HT-29 (cell line): ENCODE data around the gene UGT2B7. TPM values are rescaled to one million over a fixed set of nuclear protein-coding genes. Genes with fewer than 3 reads are reported as not detected.
"Not testable (repeated sequence)": the region's sequence is repeated elsewhere in the genome, so short reads cannot be mapped to it uniquely, and the experiment has no call there.

Experiments used
- DNase-seq: peaks from one replicate; pipeline ENCODE4 v3.0.0-alpha.2; 2015; ENCODE audit warnings: low spot score
- total RNA-seq: library from RNA; depleted of rRNA; stranded (reverse); fragments of >200 nt; shearing (Covaris generic); gene quantifications from 2 replicates; pipeline ENCODE4 v1.2.3, GENCODE V29; 2014

UGT2B7 gene
- total RNA-seq, 1 experiment from 2014 or later = 0.08 TPM

DNA sequence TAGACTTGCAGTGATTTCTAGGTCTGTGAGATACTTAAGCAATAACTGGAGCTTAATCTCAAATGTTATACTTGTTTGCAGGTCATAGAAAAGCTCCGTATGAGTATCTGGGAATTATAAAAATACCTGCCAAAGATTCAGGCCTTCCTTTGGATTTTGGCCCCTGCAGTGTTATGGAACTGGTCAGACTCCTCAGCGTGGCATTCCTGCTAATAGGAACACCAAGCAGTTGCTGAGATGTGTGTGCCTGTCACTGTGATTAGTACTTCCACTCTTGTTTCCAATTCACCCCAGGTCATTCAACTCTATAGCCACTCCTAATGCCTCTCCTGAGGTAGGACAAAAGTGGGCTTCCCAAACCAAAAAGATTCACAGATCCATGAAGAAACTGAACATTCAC, 7.8 kb upstream of the UGT2B7 start:
- no peak for DNase-seq

- no peak for DNase-seq
Measured at GRCh38 chr4:69089388-69089787, 6.9 kb upstream of the UGT2B7 start.

GRCh38 chr4:69092190-69092589, 4.1 kb upstream of the UGT2B7 start:
- no peak for DNase-seq

DNA sequence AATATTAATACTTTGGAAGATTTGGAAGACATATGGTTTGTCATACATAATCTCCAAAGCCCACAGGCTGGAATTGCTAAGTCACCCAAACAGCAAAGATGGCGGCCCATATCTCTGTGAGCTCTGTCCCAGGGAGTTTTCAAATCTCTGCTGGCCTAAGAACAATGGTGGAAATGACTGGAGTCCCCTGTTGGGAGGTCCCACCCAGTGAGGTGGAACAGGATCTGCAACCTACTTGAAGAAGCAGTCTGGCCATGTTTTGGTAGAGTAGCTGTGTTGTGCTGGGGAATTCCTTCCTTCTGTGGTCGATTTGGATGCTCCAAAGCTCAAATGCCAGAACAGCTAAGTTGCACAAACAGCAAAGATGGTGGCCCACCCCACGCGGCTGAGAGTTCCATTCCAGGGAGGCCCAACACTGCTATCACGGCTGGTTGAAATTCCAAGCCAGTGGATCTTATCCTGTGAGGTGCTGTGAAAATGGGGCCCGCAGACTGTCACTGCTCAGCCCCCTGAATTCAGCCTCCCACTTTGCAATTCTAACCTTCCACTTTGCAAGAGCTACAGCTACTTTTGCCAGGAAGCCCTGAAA, 3.2 kb upstream of the UGT2B7 start:
- DNase-seq = no peak

DNA sequence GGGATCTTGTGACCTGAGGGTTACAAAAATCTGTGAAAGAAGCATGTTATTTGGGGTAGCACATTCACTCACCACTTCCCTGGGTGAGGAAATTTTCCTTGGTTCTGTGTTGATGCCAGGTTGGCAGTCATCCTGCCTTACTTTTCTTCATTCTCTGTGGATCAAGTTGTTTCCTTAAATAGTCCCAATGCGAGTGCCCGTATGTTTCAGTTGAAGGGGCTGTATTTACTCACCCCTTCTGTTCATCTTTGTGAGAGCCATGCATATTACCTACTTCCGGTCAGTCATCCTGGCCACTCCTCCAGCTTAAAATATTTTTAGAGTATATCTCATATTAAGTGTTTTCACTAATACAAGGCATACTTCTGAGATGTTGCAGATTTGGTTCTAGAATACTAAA, 2.6 kb upstream of the UGT2B7 start:
- DNase-seq = no peak

GRCh38 chr4:69095301-69095731, 958 bp upstream of the UGT2B7 start:
- peak; percentile 65 for DNase-seq

DNA sequence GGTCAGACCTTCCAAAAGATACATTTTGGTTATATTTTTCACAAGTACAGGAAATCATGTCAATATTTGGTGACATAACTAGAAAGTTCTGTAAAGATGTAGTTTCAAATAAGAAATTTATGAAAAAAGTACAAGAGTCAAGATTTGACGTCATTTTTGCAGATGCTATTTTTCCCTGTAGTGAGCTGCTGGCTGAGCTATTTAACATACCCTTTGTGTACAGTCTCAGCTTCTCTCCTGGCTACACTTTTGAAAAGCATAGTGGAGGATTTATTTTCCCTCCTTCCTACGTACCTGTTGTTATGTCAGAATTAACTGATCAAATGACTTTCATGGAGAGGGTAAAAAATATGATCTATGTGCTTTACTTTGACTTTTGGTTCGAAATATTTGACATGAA, 536 bp downstream of the UGT2B7 start:
- DNase-seq = no peak

DNA sequence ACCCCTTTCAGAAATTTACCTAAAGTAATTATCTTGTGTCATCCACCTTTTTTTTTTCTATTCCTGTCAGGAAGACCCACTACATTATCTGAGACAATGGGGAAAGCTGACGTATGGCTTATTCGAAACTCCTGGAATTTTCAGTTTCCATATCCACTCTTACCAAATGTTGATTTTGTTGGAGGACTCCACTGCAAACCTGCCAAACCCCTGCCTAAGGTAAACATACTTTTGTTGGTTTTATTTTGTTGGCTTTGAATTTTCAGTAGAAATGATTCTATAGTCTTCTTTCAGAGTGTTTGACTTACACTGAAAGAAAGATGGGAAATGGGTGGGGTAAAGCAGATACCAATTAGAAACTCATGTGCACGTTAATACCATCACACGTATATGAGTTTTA, 2.2 kb downstream of the UGT2B7 start:
- DNase-seq = peak; percentile 8

DNA sequence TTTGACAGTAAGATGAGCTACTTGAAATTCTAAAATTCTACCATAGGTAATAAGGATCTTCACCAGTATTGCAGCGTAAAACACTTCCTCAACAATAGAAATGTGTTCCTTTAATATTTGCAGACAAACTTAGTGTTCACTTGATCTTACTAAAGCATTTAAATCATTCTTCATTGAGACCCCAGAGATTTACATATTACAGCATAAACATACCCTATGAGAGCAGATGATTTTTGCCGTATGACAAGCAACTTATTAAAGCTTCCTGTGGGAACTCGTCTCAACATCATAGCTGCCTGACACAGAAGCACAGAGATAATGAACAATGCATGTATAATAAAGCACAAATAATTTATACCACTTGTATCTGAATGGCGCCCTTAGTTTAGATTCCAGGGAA, 3.6 kb downstream of the UGT2B7 start:
- no peak for DNase-seq

DNA sequence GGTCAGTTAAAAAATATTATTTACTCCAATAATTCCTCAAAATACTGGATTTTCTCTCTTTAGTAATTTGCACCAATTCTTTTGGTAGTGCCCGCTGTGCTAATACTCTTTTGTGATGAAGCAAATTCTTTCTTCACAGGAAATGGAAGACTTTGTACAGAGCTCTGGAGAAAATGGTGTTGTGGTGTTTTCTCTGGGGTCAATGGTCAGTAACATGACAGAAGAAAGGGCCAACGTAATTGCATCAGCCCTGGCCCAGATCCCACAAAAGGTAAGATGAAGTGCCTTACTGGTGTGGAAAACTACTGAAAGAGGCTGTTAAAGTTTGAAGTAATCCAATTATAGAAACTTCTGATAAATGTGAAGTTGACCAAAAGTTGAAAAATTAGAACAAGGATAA, 6.4 kb downstream of the UGT2B7 start:
- not testable (repeated sequence) for DNase-seq

DNA sequence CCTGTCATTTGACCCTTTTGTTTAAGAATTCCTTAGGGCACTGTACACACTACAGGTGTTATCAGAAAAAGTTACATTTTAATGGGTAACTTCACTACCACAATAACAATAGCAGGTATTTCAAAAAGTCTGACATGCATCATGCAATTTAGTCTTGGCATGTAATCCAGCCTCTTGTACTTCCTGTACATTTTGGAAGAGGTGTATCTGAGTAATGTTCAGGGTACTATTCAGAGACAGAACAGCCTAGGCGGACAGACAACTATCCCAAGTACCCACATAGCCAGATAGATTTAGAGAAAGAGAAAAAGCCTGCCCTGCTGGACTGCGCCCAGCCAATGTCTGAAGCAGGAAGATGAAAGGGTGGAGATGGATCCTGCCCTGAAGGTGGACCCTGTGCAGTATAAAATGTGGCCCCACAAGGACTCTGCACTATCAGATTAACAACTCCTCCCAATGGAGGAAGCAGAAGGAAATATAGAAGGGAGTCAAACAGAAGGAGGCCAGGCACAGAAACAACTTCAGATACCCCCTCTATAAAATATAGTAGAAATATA, 8.5 kb downstream of the UGT2B7 start:
- peak; percentile 10 for DNase-seq

DNA sequence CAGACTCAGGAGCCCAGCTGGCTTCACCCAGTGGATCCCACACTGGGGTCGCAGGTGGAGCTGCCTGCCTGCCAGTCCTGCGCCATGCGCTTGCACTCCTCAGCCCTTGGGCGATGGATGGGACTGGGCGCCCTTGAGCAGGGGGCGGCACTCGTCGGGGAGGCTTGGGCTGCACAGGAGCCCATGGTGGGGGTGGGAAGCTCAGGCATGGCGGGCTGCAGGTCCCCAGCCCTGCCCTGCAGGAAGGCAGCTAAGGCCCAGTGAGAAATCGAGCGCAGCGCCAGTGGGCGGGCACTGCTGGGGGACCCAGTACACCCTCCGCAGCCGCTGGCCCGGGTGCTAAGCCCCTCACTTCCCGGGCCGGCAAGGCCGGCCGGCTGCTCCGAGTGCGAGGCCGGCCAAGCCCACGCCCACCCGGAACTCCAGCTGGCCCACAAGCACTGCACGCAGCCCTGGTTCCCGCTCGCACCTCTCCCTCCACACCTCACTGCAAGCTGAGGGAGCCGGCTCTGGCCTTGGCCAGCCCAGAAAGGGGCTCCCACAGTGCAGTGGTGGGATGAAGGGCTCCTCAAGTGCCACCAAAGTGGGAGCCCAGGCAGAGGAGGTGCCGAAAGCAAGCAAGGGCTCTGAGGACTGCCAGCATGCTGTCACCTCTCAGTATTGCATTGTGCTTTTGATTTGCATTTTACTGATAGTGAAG, 19.0 kb downstream of the UGT2B7 start:
- not testable (repeated sequence) for DNase-seq

- DNase-seq = peak; percentile 20
Measured at GRCh38 chr4:69115851-69116213, 19.6 kb downstream of the UGT2B7 start.

- peak; percentile 61 for DNase-seq
Measured at GRCh38 chr4:69116645-69117321, 20.5 kb downstream of the UGT2B7 start.

DNA sequence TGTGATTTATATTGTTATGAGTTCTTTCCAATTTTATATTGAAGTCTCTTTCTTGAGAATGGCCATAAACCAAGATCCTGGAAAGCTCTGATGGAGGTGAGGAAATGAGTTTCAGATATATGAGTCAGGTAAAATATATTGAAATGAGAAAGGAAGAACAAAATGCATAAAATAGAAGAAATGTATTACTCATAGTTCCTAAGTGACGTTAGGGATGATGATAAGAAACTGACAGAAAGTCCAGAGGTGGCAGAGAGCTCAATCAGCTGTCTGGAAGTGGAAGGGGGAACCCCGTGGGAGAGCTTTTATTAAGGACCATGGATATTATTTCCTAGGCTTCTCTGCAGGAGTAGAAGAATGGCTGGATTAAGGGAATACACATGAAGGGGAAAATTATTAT, 24.6 kb downstream of the UGT2B7 start:
- DNase-seq = no peak

DNA sequence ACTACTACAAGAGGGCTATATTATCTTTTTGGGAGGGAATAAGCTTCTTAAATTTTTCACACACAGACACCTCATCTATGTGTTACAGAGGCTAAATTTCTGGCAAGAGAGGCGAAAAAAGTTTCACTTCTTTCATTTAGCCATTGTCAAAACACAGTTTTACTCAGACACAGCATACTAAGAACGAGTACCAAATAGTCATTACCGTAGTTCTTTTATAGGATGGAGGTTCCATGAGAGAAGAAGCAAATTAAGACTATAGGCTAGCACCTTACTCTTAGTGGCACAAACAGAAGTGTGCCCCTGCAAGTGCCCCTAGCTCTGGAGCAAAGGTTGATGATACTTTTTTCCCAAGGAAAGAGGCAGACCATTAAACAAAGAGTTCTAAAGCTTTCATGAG, 26.2 kb downstream of the UGT2B7 start:
- DNase-seq = no peak

DNA sequence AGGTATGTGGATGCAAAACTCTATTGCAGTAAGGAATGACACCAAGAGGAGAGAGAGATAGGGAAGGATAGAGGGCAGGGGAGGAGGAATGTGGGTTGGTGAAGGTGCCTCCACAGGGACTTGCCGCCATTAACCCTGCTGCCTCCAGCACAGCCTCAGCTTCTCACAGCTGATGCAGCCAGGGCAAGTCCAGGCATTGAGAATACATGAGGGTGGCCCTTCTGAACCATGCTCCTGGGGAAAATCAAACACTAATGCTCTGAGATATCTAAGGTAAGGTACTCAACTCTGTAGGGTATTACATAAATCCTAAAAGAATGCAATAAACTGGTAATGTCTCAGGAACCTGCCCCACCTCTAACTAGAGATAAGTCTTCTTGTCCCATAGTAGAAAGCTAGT, 28.7 kb downstream of the UGT2B7 start:
- DNase-seq = no peak

GRCh38 chr4:69126024-69126423, 29.8 kb downstream of the UGT2B7 start:
- DNase-seq = no peak

DNA sequence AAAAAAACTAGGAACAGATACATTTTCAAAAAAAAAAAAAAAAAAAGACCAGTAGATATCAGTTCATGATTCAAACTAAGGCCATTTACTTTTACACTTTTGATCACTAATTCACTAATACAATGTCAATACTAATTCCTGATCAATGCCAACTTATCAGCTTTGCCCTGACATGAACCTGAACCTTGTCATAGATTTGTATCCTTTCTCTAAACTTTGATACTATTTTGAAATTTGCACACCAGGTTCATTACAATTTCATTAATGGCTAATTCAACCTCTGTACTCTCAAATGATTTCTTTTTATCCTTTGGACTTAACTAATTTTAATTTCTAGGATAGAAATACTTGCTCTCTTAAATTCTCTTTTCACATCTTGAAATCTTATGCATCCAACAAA, 37.7 kb downstream of the UGT2B7 start:
- DNase-seq = no peak

GRCh38 chr4:69134471-69134870, 38.2 kb downstream of the UGT2B7 start:
- DNase-seq = no peak

DNA sequence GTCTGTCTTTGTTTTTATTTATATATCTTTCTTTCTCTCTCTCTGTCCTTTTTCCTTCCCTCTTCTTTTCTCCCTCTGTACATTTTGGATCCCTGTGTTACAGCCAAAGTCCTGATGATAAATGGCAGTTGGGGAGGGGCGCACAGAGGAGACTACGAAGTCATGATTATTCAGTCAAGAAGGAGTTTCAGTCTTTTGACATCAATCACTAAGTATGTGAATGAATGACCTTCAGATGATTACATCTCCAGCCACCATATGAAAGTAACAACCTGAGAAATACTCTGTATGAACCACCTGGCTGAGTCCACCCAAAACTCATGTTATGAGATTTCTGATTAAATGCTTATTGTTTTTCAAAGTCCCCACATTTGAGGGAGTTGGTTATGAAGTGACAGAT, 45.0 kb downstream of the UGT2B7 start:
- DNase-seq = no peak

DNA sequence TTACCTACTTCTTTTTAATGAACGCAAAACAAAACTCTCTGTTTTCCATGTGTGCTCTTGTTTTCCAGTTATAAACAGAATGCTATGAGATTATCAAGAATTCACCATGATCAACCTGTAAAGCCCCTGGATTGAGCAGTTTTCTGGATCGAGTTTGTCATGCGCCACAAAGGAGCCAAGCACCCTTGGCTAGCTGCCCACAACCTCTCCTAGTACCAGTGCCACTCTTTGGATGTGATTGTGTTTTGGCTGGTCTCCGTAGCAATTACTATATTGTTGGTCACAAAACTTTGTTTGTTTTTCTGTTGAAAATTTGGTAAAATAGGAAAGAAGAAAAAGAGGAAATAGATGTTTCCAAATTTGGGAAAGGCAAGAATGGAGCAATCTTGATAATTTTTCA, 51.1 kb downstream of the UGT2B7 start:
- no peak for DNase-seq

- DNase-seq = no peak
Measured at GRCh38 chr4:69154021-69154420, 57.7 kb downstream of the UGT2B7 start.
